HG03520 (cell line): Measurements from ENCODE around the gene B4GALNT3.

Experiments
- ATAC-seq: cut with Tn5 transposase; IDR thresholded peaks from one replicate; pipeline ENCODE4 v1.9.1; 2021; ENCODE audit warnings: mild to moderate bottlenecking, moderate library complexity; ENCODE audit not compliant: unreplicated experiment

The B4GALNT3 gene

DNA sequence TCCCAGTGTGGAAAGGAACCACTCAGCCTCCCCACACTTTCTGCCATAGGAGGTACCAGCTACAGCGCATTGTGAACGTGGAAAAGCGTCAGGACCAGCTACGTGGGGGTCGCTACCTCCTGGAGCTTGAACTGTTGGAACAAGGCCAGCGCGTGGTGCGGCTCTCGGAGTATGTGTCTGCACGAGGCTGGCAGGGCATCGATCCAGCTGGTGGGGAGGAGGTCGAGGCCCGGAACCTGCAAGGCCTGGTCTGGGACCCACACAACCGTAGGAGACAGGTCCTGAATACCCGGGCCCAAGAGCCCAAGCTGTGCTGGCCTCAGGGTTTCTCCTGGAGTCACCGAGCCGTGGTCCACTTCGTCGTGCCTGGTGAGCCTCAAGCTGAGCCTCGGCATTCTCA is 96.8 kb downstream of the B4GALNT3 start:
- no peak for ATAC-seq

GRCh38 chr12:558580-558979 is 98.8 kb downstream of the B4GALNT3 start:
- no peak for ATAC-seq

GRCh38 chr12:559208-559905 is 99.6 kb downstream of the B4GALNT3 start:
- ATAC-seq, result no peak

- ATAC-seq, result no peak
Observed at GRCh38 chr12:559906-560455, 100.2 kb downstream of the B4GALNT3 start.

DNA sequence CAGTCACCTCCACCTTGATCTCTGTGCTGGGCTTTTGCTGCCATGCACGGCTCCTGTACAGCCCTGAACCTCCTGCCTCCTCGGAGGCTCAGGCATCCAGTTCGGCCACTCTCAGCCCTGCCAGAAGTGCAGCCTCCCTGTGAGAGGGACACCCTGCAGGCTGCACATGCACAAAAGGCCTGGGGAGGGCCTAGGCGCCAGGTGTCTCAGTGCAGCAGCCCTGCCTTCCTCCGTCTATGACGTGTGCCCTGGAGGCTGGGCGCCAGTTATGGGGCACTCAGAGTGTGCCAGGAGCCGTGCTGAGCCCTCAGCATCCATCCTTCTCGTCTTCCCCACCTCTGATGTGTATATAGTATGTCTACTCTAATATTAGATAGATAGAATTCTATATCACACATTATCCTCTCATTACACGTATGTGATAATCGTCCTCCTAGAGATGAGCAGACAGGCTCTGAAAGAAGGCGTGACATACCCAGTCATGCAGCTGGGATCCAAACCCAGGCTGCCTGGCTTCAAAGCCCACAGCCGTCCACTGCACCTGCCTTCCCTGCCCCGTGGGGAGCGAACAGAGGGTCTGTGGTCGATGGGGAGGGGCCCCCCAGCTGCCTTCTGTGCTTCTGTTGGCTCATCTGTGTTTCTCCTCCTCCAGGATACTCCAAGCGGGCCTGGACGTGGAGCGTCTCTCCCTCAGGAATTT is 101.1 kb downstream of the B4GALNT3 start:
- ATAC-seq, result no peak

DNA sequence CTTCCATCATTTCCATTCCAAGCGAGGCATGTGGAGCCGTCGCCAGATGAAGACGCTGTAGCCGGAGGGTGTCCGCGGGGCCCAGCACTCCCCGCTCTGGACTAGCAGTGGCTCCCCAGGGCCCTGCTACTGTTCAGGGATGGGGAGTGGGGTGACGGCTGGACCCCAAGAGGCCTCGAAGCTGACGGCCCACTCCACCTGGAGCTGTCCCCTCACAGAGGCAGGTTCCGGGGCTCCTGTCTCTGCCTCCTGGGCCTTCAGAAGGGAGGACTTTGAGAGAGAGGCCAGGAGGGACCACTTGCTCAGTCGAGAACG is 101.6 kb downstream of the B4GALNT3 start:
- ATAC-seq, result no peak

DNA sequence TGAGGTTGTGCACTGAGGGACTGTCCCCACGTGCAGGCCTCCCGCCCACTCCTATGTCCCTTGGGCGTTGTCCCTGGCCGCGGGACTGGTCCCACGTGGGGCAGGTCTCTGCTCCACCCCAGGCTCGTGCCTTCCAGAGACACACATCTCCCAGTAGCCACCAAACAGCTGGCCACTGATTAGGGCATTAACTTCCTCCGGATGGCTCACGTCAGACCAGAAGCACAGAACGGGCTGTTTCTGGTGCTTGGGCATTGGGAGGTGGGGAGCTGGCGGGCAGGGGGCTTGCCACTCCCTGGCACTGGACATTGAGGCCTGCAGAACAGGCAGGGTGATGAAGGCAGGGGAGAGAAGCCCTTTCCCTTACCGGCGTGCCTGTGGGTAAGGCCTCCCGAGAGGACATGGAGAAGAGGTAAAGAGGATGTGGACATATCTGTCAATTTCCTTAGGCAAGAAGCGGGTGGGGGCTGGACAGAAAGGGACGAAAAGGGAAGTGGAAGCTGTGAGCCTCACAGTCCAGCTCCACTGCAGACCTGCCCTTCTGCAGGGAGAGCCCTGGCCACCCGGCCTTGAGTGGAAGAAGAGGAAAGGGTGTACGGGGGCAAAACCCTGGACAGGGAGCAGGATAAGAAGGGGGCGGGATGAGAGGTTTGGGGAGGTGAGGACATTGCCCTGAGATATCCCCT is 102.3 kb downstream of the B4GALNT3 start:
- ATAC-seq, result no peak

DNA sequence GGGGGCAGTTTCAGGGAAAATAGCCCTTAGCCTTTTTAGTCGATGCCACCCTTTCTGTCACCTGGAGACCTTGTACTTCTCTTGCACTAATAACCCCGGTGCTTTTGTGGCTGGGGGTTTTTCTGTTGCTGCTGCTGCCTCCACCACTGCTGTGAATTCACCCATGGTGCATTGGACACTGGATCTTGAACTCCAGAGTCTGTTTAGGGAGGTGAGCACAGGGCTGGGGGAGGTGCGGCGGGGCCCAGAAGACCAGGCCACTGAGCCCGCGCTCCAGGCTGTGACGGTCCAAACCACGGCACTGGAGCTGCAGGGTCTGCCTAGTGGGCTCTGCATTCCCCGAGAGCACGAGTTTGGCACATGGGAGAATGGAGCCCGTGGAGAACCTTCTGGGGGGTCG is 102.9 kb downstream of the B4GALNT3 start:
- no peak for ATAC-seq

DNA sequence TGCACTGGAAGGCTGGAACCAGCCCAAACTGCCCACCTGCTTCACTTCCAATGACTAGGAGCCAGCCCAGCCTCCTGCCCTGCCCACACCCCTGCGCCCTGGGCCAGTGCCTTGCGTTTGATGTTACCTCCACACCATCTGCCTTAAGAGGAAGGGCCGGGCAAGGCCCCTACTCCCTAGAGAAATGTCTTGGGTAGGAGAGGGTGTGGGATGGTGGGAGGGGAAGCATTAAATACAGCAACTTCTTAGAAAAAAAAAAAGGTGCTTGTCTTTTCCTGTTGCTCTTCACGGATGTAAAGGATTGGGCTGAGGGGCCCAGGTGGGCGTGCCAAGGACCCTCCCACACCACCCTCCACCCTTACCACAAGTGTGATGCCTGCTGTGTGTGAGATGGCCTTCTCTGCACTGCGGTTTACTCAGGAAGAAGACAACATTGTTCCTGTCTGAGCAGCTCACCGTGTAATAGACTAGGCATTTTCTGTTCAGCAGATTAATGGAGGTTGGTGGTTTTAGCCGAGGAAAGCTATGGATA is 103.6 kb downstream of the B4GALNT3 start:
- ATAC-seq, result no peak

GRCh38 chr12:563787-564298 is 104.1 kb downstream of the B4GALNT3 start:
- ATAC-seq, result no peak

- no peak for ATAC-seq
Observed at GRCh38 chr12:565161-565560, 105.4 kb downstream of the B4GALNT3 start.

GRCh38 chr12:565589-566105 is 105.9 kb downstream of the B4GALNT3 start:
- no peak for ATAC-seq

- ATAC-seq, result no peak
Observed at GRCh38 chr12:568486-568885, 108.7 kb downstream of the B4GALNT3 start.

GRCh38 chr12:569091-569676 is 109.4 kb downstream of the B4GALNT3 start:
- ATAC-seq, result no peak

GRCh38 chr12:569803-570434 is 110.2 kb downstream of the B4GALNT3 start:
- peak; percentile 51 for ATAC-seq

DNA sequence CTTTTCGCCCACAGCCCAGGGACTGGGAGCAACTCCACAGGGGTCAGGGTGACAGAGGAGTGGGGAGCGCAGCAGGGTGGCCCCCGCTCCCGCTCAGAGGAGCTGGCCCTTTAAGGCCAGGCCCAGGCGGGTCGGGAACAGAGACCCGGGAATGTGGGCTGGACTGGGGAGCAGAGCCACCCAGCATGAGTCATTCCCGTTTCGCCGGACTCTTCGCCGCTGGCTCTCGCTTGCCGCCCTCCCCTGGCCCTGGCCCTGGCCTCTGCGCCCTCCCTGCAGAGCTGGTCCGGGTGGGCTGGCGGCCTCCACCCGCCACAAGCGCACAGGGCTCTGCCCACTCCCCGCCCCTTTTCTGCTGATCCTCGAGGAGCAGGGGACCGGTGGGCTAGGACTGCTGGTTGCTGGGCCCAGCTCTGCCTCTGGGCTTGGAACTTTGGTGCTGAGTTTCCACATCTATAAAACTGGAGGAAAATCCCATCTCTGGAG is 110.7 kb downstream of the B4GALNT3 start:
- ATAC-seq, result no peak

DNA sequence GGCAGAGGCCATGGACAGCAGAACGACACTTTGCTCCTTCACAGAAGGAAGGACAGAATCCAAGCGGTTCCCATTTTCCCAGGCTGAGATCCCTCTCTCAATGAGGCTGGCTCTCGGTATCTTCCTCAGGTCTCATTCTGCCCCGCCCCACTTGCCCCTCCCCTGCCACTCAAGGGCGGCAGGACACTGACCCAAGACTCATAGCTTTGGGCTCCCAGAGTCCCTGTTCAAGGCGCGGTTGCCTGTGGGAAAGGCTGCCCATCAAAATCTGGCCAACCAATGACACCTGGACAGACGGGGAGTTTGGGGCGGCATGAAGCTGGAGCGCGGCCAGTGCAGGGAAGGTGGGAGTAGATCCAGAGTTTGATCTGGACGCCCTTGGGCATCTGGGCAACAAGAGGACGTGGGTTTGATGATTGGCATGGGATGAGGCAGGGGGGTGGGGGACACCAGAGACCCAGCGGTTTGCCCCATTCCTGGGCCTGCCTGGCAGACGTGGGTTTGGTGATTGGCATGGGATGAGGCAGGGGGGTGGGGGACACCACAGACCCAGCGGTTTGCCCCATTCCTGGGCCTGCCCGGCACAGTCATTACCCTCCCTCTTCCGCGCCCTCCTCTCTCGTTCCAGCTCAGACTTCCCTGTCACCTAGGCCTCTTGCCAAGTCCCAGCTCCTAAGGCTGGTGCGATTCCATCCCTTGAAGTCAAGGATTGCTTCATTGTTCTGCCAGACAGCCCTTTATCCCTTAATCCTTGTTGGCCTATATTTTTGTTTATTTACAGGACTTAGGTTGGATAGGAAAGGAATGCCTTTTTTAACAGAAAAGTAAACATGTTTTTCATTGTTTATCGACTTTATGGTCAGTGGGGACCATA is 111.4 kb downstream of the B4GALNT3 start:
- ATAC-seq, result no peak

DNA sequence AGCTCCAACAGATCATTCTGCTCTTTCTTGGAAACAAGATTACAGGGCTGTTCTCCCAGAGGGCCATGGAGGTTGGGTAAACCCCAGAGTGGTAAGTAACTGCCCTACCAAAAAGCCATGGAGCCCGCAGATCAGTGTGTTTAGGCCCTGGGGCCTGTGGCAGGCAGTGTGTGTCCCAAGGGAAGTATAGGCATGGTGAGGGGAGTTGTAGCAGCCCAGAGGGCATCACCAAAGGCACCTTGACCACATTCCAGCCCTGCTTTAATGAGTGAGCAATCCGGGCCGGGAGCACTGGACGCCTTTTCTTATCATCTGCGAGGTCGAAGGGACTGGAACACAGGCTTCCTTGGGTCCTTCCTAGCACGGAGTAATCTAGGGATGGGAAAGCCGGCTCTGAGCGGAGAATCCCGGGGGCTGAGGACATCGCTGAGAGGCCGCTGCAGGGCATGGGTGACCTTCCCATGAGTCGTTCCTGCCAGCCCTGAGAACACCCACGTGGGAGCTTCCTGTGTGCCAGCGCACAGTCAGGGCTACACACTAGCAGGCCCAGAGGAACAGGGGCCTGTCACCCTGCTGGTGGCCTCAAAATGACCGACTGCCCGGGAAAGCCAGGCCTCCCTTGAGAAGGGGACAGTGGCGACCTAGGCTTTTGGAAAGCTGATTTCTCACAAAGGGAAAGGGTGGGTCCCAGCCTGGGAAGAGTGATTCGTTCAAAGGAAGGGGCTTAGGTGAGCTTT is 112.2 kb downstream of the B4GALNT3 start:
- no peak for ATAC-seq

DNA sequence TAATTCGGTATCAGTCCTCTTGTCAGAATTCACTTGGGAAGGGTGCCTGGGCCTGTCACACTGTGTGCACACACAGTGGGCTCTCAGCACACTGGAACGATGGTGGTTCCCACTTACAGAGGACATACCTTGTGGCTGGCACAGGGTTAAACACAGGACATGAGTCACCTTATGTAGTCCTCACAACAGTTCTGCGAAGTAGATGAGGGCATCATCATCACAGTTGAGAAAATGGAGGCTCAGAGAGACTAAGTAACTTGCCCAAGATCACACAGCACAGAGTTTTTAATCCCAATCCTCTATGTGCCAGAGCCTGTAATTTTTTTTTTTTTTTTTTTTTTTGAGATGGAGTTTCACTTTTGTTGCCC is 112.8 kb downstream of the B4GALNT3 start:
- no peak for ATAC-seq
